Measurements from ENCODE around the gene KDR.

KDR gene

GRCh38 chr4:55125087-55125721 is at the start of gene KDR:
Gene KDR, minus strand, starts transcription at chr4:55125595. Its CDS starts 302 bp downstream, at chr4:55125293.
- DNase-seq: no peak

- DNase-seq: no peak
Observed at GRCh38 chr4:55173580-55173979, 48.2 kb upstream of the KDR start.

- no peak for DNase-seq
Observed at GRCh38 chr4:55172694-55173287, 47.4 kb upstream of the KDR start.

DNA sequence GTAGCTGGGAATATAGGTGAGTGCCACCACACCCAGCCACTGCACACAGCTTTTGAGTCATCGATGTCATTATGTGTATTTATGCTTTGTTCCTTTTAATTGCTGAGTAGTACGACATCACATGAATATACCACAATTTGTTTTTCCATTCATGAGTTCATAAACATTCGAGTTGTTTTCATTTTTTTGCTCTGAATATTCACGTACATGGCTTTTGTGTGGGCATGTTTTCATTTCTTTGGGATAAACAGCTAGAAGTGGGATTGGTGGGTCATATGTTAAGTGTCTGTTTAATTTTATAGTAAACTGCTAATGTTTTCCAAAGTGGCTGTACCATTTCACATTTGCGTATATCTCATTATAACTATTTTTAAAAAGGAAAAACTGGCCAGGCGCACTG is 45.1 kb upstream of the KDR start:
- DNase-seq: no peak

DNA sequence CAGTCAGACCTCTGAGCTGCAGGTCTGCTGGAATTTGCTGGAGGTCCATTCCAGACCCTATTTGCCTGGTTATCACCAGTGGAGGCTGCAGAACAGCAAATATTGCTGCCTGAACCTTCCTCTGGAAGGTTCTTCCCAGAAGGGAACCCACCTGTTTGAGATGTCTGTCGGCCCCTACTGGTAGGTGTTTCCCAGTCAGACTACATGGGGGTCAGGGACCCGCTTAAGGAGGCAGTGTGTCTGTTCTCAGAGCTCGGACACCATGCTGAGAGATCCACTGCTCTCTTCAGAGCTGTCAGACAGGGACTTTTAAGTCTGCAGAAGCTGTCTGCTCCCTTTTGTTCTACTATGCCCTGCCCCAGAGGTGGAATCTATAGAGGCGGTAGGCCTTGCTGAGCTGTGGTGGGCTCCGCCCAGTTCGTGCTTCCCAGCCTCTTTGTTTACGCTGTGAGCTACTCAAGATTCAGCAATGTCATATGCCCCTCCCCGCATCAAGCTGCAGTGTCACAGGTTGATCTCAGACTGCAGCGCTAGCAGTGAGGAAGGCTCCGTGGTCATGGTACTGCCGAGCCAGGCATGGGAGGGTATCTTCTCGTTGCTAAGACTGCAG is 44.1 kb upstream of the KDR start:
- DNase-seq: no peak

DNA sequence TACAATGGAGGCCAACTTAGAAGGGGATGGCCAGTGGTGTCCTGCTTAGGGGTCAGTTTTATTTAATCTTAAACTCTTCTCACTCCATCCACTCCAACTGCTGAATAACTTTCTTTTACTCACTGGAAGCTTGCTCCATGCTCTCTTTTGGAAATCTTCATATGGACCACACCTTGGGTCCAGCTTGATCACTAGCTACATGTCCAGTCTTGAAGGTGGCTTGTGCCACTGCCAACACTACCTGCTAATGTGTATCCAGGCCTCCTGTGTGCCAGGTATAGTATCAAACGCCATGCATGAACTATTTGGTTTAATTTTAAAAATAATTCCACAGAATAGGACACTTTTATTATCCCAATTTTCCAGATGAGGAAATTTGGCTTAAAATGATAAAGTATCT is 37.0 kb upstream of the KDR start:
- no peak for DNase-seq

GRCh38 chr4:55161739-55162138 is 36.3 kb upstream of the KDR start:
- DNase-seq: no peak

DNA sequence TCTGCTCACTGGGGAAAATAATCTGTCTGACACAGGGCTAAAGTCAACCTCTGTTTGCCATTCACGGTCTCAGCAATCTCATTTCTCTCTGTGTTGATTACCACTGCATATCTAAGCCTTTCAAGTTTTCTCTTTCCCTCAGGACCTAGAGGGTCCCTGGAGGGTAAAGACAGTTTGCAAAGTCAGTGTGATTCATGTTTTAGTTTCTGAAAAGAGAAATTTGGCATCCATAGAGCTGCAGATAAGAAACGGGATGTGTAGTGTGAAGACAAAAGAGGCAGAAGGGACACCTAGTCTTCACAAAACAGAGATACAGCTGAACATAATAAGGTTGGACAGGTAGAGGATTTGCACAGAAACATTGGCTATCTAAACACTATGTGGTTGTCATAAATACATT is 34.5 kb upstream of the KDR start:
- DNase-seq: no peak

DNA sequence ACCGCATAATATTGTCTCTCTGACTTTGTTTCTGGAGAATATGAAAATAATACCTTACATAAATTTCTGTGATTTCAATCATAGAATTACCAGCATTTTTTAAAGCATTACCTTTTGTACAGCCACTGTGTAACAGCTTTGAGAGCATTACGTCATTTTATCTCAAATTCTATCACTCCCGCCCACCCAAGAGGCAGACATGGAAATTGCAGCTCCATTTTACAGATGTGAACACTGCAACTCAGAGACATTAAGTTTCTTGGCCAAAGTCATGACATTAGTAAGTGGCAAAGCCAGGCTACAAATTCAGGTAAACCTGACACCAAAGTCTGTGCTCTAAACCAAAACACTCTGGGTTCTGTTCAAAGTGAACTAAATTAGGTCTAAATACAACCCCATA is 33.6 kb upstream of the KDR start:
- no peak for DNase-seq

- no peak for DNase-seq
Observed at GRCh38 chr4:55157559-55158277, 32.3 kb upstream of the KDR start.

DNA sequence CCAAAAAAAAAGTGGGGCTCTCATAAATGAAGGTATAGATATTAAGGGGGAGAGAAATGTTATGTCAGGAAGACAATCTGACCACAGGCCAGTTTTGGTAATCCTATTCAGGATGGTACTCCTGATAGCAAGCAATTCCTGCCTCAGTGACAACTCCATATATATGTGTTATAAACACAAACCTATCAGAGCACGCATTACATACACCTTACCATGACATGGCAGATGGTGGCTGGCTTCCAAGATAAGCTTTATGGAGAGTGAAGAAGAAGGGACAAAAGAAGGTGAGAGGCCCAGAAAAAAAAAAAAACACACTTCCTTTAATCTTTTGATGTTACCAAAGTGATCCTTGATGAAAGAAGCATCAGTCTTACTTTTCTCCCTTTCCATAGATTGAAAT is 29.5 kb upstream of the KDR start:
- DNase-seq: no peak

DNA sequence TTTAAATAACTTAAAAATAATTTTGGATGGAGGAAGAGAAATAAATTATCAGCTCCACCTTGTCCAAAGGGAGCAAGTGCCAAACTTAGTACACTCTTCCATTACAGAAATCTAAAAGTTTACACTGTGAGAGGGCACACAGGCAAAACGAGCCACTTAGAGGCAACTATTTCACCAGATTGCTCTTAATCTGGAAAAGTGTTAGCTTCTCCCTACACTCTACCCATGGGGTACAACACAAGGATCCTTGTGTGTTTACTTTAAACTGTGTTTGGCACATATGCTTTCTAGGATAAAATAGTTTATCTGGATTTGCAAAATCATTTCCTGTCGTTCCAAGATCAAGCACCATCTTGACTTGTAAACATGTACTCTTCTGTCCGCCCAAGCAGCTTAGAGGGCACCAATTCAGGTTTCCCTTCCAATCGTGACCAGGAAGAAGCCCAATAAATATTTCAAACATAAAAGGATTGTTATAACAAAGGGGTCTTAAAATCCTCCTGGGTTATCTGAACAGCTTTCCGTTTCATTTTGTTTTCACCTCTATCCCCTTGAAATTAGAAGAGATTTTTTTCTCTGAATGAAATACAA is 29.0 kb upstream of the KDR start:
- no peak for DNase-seq

GRCh38 chr4:55143858-55144257 is 18.5 kb upstream of the KDR start:
- DNase-seq: no peak

- DNase-seq: no peak
Observed at GRCh38 chr4:55138367-55138766, 13.0 kb upstream of the KDR start.

GRCh38 chr4:55136634-55137033 is 11.2 kb upstream of the KDR start:
- DNase-seq: no peak

- no peak for DNase-seq
Observed at GRCh38 chr4:55133951-55134350, 8.6 kb upstream of the KDR start.

GRCh38 chr4:55132775-55133174 is 7.4 kb upstream of the KDR start:
- DNase-seq: no peak

DNA sequence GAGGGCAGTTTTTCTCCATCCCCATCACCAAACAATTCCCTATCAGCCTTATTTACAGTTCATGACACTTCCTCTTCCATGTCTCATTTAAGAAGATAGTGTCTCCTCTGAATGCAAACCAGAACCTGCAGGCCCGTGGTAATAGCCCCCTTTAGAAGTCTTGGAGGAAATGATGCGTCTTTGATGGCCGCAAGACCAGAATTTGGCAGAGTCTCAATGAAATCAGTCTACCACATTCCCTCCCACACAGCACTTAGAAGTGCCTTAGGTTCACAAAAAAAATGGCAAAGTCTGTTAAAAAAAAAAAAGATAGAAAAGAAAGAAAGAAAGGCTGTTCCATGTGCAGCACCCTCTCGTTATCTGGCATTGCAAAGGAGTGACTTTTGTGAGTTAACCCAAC is 2.1 kb upstream of the KDR start:
- DNase-seq: no peak

DNA sequence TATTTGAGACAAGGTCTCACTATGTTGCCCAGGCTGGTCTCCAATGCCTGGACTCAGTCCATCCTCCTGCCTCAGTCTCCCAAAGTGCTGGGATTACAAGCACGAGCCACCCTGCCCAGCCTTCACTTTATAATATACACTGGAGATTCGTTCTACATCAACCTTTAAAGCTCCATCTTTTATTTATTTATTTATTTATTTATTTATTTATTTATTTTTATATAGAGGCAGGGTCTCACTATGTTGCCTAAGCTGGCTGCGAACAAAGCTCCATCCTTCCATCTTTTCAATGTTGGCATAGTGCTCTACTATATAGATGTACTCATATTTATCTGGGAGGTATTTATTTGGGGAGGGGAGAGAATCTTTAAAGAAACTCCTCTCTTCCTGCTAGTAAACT is 1.7 kb upstream of the KDR start:
- no peak for DNase-seq

DNA sequence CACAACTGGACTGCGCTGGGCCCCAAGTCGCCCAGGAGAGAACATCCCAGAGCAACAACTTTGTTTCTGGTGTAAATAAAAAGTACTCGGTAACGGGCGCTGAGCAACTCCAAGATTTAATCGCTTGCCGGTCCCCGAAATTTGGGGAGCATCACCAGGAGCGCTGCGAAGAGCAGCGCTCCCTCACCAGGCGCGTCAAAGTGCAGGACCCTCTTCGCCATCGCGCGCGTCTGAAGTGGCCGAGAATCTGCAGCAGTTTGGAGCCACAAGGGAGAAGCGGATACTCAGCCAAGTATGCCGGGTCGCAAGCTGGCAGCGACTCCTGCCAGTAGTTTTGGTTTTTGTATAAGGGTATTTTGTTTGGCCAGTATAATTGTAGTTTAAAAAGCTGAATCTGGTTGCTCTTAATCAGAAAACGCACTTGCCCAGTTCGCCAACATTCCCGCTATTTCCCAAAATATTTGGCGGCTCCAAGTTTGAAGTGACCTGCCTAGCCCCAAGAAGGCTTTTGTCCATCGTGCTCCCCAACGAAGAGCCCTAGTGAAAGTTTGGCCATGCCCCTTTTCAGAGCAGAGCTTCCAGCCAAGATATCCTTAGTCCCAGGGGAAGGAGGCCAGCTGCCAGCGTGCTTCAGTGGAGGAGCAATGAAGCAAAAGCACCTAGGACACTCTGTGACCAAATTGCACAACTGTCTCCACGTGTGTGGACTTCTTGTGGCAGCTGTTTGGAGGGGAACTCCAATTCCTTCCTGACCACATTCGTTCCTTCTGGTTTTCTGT is 557 bp upstream of the KDR start:
- no peak for DNase-seq

- DNase-seq: no peak
Observed at GRCh38 chr4:55124322-55125076, 896 bp downstream of the KDR start.

GRCh38 chr4:55123791-55124190 is 1.6 kb downstream of the KDR start:
- DNase-seq: no peak
